Activated T-helper 17 cell treated with anti-CD3 and anti-CD28 coated beads, Interleukin-2, amount 50 U/mL, for 72 hours (primary cell): ENCODE results near the gene SGMS1. TPM values are rescaled to one million over a fixed set of nuclear protein-coding genes. Genes with fewer than 3 reads are reported as not detected.
A peak's percentile ranks its signal among the peaks of the same experiment; 100 is the strongest.
"Not testable (repeated sequence)": the region's sequence is repeated elsewhere in the genome, so short reads cannot be mapped to it uniquely, and the experiment has no call there.

Source experiments
- ATAC-seq: fragments of 150-1000 bp; cut with Tn5 transposase; replicated peaks from 2 replicates; pipeline ENCODE4 v1.10.0; 2021; ENCODE audit warnings: mild to moderate bottlenecking, moderate library complexity
- H3K27ac Mint-ChIP-seq: one replicate; pipeline ENCODE4 v1.8.0; 2022; ENCODE audit warnings: mixed read lengths
- H3K27me3 Mint-ChIP-seq: one replicate; pipeline ENCODE4 v1.8.0; 2022; ENCODE audit warnings: mixed read lengths
- H3K36me3 Mint-ChIP-seq: one replicate; pipeline ENCODE4 v1.8.0; 2022; ENCODE audit warnings: low read depth, mild to moderate bottlenecking, mixed read lengths
- H3K4me1 Mint-ChIP-seq: one replicate; pipeline ENCODE4 v1.8.0; 2022; ENCODE audit warnings: mixed read lengths
- H3K4me3 Mint-ChIP-seq: one replicate; pipeline ENCODE4 v1.8.0; 2022; ENCODE audit warnings: mild to moderate bottlenecking, mixed read lengths
- H3K9me3 Mint-ChIP-seq: one replicate; pipeline ENCODE4 v1.8.0; 2022; ENCODE audit warnings: mixed read lengths
- total RNA-seq, 2 donors: library from RNA; stranded (reverse); gene quantifications; one replicate each; pipeline ENCODE4 v1.2.3, GENCODE V29; 2022

SGMS1 gene
- total RNA-seq, 2 donors from 2014 or later, result 13.4 to 22.4 TPM

DNA sequence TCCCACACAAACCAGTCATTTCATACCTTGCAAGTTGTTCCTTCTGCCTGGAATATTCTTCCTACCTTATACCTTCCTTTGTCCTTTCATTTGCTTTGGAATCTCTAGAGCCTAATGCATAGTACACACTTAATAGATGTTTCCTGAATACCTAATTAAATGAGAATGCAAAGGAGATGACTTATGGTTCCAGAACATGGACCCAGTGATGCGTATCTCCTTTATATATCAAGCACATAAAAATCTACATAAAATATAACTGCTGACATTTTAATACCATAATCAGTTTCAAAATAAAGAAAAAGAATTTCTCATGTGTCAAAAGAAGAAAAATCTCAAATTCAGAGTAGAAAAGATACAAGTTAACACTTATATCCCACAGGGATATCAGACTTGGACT is 261.8 kb downstream of the SGMS1 start:
- H3K27ac Mint-ChIP-seq, result no peak overlapping the region
- H3K9me3 Mint-ChIP-seq, result no peaks in the 10 kb centered on the region
- no peaks in the 10 kb centered on the region for H3K27me3 Mint-ChIP-seq
- H3K36me3 Mint-ChIP-seq, result peaks cover 33% of the 10 kb centered on the region
- H3K4me3 Mint-ChIP-seq, result no peak overlapping the region
- H3K4me1 Mint-ChIP-seq, result peaks cover 5% of the 10 kb centered on the region
- ATAC-seq, result no peak

DNA sequence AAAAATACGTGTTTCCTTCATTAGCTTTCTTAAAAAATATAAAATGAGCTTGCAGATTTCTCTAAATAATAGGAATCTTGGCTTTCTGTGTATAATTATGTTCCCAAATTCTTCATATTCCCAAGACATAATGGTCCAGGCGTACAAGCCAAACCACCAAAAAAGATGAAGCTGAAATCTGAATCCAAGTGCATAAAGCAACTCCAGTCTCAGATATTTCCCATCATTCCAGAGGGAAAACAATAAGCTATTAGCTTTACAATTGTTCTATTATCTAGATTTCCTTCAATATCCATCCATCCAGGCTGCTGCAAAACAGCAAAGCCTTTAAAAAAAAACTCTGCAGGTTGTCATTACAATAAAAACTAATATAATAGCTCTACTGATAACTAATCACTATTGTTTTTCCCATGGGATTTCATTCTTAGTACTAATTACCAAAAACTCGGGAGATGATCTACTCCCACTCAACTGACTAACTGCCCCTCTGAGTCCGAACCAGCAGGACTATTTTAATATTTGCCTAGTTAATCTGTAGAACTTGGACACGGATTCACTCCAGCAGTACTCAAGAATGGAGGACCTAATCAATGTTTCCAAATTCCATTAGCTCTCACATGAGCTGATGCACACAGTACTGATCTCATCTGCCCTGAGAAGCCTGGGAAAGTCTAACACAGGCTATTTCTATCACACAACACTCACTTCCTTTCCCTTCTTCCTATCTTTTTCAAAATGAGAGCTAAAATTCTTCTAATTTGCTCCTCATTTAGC is 263.5 kb downstream of the SGMS1 start:
- Mint-ChIP-seq H3K9me3 (no peaks in the 10 kb centered on the region), H3K4me1 (peaks cover 5% of the 10 kb centered on the region), H3K4me3 (no peak overlapping the region), H3K27me3 (no peaks in the 10 kb centered on the region), H3K27ac (no peak overlapping the region), H3K36me3 (peaks cover 17% of the 10 kb centered on the region)
- no peak for ATAC-seq

DNA sequence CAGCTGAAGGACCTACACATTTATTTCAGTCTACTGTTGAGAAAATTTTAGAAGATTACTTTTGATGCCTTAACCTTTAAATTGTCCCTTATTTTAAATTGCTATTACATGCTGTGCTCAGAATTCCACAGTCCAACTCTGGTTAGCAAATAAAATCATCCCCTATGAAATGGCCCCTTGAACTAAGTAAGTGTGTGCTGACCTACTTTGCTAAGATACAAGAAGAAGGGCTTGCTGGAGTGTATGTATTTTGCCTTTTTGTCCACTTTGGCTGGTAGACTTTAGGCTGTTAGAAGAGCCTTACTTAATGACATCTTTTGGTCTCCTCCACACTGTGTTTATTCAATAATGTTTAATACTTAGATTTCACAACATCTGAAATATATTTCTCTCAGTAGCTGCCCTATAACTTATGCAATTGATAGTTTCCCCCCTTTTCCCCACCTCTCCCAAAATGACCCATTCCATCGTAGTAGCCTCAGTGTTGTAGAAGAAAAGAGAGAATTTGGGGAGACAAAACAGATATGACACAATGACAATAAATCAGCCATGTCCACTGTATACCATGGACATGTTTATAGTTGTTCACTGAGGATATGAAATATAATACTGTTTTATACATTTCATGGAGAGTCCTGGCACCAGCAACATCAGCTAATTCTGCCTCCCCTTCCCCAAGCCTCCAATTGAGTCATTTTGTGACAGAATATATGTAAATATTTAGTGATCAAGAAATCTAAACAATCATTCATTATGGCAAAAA is 264.6 kb downstream of the SGMS1 start:
- Mint-ChIP-seq H3K27me3 (no peaks in the 10 kb centered on the region), H3K9me3 (no peaks in the 10 kb centered on the region), H3K4me3 (no peak overlapping the region), H3K27ac (no peak overlapping the region), H3K4me1 (peaks cover 5% of the 10 kb centered on the region), H3K36me3 (peaks cover 10% of the 10 kb centered on the region)
- no peak for ATAC-seq

DNA sequence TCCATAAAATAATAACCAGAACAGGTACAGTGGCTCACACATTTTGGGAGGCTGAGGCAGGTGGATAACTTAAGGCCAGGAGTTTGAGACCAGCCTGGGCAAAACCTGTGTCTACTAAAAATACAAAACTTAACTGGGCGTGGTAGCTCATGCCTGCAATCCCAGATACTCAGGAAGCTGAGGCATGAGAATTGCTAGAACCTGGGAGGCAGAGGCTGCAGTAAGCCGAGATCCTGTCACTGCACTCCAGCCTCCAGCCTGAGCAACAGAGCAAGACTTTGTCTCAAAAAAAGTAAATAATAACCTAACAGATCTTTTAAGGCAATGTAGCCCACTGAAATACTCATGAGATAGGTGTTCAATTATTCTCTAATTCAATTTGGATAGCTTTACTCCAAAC is 265.3 kb downstream of the SGMS1 start:
- Mint-ChIP-seq H3K27ac (no peak overlapping the region), H3K4me1 (peaks cover 5% of the 10 kb centered on the region), H3K9me3 (no peaks in the 10 kb centered on the region), H3K4me3 (no peak overlapping the region), H3K27me3 (no peaks in the 10 kb centered on the region), H3K36me3 (peaks cover 10% of the 10 kb centered on the region)
- no peak for ATAC-seq

DNA sequence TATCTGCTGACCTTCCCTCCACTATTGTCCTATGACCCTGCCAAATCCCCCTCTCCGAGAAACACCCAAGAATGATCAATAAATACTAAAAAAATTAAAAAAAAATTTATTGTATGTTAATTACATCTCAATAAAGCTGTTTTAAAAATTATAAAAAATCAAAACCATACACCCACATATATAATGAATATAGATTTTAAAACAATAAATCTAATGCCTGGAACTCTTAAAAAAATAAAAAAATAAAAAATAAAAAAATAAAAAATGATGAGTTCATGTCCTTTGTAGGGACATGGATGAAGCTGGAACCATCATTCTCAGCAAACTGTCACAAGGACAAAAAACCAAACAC is 267.3 kb downstream of the SGMS1 start:
- H3K36me3 Mint-ChIP-seq, H3K4me3 Mint-ChIP-seq, ATAC-seq, H3K9me3 Mint-ChIP-seq, H3K27me3 Mint-ChIP-seq, H3K27ac Mint-ChIP-seq, H3K4me1 Mint-ChIP-seq: not testable (repeated sequence)

DNA sequence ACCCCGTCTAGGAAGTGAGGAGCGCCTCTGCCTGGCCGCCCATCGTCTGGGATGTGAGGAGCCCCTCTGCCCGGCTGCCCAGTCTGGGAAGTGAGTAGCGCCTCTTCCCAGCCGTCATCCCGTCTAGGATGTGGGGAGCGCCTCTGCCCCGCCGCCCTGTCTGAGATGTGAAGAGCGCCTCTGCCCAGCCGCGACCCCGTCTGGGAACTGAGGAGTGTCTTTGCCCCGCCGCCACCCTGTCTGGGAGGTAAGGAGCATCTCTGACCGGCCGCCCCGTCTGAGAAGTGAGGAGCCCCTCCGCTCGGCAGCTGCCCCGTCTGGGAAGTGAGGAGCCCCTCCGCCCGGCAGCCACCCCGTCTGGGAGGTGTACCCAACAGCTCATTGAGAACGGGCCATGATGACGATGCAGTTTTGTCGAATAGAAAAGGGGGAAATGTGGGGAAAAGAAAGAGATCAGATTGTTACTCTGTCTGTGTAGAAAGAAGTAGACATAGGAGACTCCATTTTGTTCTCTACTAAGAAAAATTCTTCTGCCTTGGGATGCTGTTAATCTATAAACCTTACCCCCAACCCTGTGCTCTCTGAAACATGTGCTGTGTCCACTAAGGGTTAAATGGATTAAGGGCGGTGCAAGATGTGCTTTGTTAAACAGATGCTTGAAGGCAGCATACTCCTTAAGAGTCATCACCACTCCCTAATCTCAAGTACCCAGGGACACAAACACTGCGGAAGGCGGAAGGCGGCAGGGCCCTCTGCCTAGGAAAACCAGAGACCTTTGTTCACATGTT is 267.9 kb downstream of the SGMS1 start:
- not testable (repeated sequence) for H3K9me3 Mint-ChIP-seq, H3K4me3 Mint-ChIP-seq, H3K27me3 Mint-ChIP-seq, H3K4me1 Mint-ChIP-seq, ATAC-seq, H3K27ac Mint-ChIP-seq, H3K36me3 Mint-ChIP-seq

DNA sequence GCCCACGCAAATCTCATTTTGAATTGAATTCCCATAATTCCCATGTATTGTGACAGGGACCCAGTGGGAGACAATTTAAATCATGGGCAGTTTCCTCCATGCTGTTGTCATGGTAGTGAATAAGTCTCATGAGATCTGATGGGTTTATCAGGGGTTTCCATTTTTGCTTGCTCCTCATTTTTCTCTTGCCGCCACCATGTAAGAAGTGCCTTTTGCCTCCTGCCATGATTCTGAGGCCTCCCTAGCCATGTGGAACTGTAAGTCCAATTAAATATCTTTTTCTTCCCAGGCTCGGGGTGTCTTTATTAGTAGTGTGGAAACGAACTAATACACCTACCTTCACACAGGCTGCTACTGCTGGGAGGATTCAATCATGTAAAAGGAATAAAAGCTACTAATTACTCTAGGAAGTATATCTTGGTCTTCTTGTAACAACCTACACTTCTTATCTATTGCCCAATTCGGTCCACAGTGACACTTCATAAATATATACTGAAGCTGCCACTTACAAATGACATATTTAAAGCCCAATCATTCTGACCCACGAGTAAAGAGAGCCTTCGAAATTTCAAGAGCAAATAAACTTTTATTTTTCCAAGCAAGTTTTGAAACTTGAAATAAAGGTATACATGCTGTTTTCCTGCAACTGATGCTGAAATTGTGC is 272.1 kb downstream of the SGMS1 start:
- H3K36me3 Mint-ChIP-seq, result peaks cover 16% of the 10 kb centered on the region
- no peak overlapping the region for H3K4me3 Mint-ChIP-seq

DNA sequence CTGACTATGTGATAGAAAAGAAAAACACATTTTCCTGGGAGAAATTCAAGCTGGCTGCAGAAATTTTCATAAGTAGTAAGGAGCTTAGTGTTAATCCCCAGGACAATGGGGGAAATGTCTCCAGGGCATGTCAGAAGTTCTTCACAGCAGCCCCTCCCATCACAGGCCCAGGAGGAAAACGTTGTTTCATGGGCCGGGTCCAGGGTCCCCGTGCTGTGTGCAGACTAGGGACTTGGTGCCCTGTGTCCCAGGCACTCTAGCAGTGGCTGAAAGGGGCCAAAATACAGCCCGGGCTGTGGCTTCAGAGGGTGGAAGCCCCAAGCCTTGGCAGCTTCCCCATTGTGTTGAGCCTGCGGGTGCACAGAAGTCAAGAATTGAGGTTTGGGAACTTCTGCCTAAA is 273.4 kb downstream of the SGMS1 start:
- Mint-ChIP-seq H3K36me3 (peaks cover 16% of the 10 kb centered on the region), H3K4me1 (peaks cover 14% of the 10 kb centered on the region), H3K4me3 (no peak overlapping the region), H3K27ac (no peak overlapping the region), H3K27me3 (no peaks in the 10 kb centered on the region), H3K9me3 (no peaks in the 10 kb centered on the region)
- no peak for ATAC-seq

More for the DNA sequence above, 272.1 kb downstream of the SGMS1 start:
- Mint-ChIP-seq H3K4me1 (peaks cover 14% of the 10 kb centered on the region), H3K27ac (no peak overlapping the region), H3K9me3 (no peaks in the 10 kb centered on the region), H3K27me3 (no peaks in the 10 kb centered on the region)
- no peak for ATAC-seq

DNA sequence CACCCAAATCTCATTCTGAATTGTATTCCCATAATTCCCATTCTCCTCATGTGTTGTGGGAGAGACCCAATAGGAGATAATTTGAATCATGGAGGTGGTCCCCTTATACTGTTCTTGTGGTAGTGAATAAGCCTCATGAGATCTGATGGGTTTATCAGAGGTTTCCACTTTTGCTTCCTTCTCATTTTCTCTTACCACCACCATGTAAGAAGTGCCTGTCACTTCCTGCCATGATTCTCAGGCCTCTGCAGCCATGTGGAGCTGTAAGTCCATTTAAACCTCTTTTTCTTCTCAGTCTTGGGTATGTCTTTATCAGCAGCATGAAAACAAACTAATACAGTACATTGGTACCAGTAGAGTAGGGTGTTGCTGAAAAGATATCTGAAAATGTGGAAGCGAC is 274.2 kb downstream of the SGMS1 start:
- Mint-ChIP-seq H3K4me3 (no peak overlapping the region), H3K27me3 (no peaks in the 10 kb centered on the region), H3K4me1 (peaks cover 14% of the 10 kb centered on the region), H3K9me3 (no peaks in the 10 kb centered on the region), H3K36me3 (peaks cover 16% of the 10 kb centered on the region), H3K27ac (no peak overlapping the region)
- no peak for ATAC-seq

DNA sequence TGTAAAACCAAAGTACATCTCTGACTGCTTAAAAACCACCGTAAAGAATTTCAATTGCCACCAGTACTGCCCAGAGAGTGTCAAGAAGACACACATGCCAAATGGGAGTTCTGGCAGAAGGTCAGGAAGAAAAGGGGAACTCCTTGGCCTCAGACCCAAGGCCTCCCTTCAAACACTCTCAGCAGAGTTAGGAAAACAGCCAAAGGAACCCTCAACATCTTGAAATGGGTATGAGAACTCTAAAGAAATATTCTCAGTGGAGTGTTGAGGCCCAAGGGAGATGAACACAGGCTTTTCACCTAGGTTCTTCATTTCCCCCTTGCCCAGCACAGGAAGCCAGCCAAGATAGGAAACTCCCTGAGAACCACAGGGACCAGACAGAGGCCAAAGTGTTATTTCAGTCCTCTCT is 276.4 kb downstream of the SGMS1 start:
- no peaks in the 10 kb centered on the region for H3K27me3 Mint-ChIP-seq
- peaks cover 14% of the 10 kb centered on the region for H3K4me1 Mint-ChIP-seq
- no peaks in the 10 kb centered on the region for H3K9me3 Mint-ChIP-seq
- ATAC-seq, result peak; percentile 66
- H3K36me3 Mint-ChIP-seq, result peaks cover 32% of the 10 kb centered on the region
- H3K27ac Mint-ChIP-seq, result no peak overlapping the region
- H3K4me3 Mint-ChIP-seq, result peak overlapping the region; percentile 23

DNA sequence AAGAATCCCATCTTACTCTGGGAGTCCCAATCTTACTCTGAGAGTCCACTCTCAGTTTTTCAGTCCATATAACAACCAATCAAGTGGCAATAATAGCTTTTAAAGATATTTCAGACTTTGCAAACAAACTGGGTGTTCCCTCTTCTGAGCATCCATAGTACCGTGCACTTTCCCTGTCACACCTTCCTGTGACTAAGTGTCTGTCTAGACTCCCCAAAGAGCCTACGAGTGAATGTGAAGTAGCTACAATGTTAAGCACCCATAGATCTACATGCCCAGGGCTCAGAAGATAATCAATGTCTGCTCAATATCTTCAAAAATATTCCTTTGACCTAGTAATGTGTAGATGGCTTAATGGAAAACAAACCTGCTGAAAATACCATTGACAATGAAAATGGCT is 276.8 kb downstream of the SGMS1 start:
- H3K36me3 Mint-ChIP-seq, result peaks cover 37% of the 10 kb centered on the region
- ATAC-seq, result no peak
- no peak overlapping the region for H3K27ac Mint-ChIP-seq

DNA sequence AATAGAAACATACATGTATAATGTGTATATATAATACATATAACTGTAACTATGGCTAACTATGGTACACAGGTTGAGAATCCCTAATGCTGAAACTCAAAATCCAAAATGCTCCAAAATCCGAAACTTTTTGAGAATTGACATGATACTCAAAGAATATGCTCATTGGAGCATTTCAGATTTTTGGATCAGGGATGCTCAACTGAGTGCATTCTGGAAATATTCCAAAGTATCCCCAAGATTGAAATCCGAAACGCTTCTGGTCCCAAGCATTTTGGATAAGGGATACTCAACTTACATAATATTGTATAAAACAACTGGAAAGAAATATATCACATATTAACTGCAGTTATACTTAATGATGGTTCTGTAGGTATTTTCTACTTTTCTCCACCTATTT is 278.2 kb downstream of the SGMS1 start:
- H3K4me3 Mint-ChIP-seq, result no peak overlapping the region
- no peak for ATAC-seq
- no peaks in the 10 kb centered on the region for H3K27me3 Mint-ChIP-seq
- H3K4me1 Mint-ChIP-seq, result peaks cover 14% of the 10 kb centered on the region
- no peaks in the 10 kb centered on the region for H3K9me3 Mint-ChIP-seq
- no peak overlapping the region for H3K27ac Mint-ChIP-seq
- H3K36me3 Mint-ChIP-seq, result peaks cover 39% of the 10 kb centered on the region

More for the DNA sequence above, 276.8 kb downstream of the SGMS1 start:
- H3K27me3 Mint-ChIP-seq, result no peaks in the 10 kb centered on the region
- H3K4me1 Mint-ChIP-seq, result peaks cover 14% of the 10 kb centered on the region
- no peaks in the 10 kb centered on the region for H3K9me3 Mint-ChIP-seq
- H3K4me3 Mint-ChIP-seq, result peak overlapping the region; percentile 23

DNA sequence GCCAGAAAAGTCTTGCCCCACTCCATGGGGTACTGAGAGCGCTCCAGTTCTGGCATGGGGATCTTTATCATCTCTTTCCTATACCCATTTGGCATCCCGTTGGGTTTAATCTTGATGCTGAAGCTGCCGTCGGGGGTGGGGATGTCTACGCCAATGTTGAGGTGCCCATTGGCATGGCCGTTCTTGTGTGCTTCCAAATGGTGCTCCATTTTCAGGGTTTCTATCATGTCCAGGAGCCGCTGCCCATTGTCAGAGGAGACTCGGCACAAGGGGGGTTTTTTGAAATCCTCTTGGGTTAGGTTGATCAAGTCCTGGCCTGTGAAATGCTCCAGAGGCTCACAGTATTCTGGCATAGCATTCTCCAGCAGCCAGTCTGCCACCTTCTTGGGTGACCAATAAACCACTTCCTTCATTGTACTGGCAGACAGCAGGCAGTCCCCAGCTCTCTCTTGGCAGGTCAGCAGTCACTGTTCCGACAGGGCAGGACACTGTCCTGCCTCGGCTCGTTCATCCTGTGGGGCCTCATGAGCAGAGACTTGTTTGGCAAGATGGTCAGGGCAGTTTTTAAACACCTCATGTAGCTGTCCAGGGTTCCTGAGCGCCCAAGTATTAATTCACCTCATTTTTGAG is 279.9 kb downstream of the SGMS1 start:
- no peaks in the 10 kb centered on the region for H3K27me3 Mint-ChIP-seq
- peaks cover 14% of the 10 kb centered on the region for H3K4me1 Mint-ChIP-seq
- ATAC-seq, result no peak

DNA sequence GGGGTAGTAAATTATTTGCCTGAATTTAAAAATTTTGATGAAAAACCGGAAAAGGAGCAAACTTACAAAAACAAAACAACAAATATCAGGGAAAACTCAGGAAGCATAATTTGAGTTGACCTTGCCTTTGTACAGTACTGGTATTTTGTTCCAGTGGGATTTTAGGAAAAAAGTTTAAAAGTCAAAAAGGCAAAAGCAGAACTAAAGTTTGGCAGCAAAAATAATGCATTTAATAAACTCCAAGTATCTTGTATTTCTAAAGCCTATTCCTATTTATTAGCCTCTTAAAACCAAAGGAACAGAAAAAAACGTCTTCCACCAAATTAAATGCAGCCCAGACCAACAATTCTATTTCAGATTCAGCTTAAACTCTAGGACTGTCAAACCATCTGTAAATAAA is 281.8 kb downstream of the SGMS1 start:
- Mint-ChIP-seq H3K36me3 (peaks cover 46% of the 10 kb centered on the region), H3K4me3 (no peak overlapping the region), H3K4me1 (peaks cover 2% of the 10 kb centered on the region), H3K27me3 (no peaks in the 10 kb centered on the region), H3K9me3 (no peaks in the 10 kb centered on the region), H3K27ac (no peak overlapping the region)
- no peak for ATAC-seq

More for the DNA sequence above, 279.9 kb downstream of the SGMS1 start:
- no peak overlapping the region for H3K4me3 Mint-ChIP-seq
- peaks cover 46% of the 10 kb centered on the region for H3K36me3 Mint-ChIP-seq
- no peaks in the 10 kb centered on the region for H3K9me3 Mint-ChIP-seq
- H3K27ac Mint-ChIP-seq, result no peak overlapping the region
